ENCODE results near the gene PREB.

DNA sequence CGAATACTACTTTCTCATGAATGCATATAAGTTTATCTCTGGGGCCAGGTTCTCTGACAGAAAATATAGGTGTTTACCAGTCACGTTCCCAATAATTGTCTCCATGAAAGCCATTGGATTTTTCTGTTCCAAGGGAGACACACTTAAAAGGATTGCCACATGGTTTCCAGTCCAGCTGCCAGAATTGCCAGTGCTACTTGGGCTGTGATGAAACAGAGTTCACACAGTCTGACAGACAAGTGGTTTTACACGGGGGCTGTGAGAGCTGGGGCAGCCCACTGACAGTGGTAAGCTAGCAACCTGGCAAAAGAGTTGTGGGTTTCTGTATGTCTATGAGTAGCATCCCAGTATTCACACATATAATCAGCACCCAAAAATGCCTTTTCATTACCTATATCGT is 49.7 kb upstream of the PREB start:
- TF ChIP-seq, protein P1, sequence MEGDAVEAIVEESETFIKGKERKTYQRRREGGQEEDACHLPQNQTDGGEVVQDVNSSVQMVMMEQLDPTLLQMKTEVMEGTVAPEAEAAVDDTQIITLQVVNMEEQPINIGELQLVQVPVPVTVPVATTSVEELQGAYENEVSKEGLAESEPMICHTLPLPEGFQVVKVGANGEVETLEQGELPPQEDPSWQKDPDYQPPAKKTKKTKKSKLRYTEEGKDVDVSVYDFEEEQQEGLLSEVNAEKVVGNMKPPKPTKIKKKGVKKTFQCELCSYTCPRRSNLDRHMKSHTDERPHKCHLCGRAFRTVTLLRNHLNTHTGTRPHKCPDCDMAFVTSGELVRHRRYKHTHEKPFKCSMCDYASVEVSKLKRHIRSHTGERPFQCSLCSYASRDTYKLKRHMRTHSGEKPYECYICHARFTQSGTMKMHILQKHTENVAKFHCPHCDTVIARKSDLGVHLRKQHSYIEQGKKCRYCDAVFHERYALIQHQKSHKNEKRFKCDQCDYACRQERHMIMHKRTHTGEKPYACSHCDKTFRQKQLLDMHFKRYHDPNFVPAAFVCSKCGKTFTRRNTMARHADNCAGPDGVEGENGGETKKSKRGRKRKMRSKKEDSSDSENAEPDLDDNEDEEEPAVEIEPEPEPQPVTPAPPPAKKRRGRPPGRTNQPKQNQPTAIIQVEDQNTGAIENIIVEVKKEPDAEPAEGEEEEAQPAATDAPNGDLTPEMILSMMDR (IDR thresholded peaks at IDR 0.05), result no peak
- no peak for TF ChIP-seq POLR2A (IDR thresholded peaks at IDR 0.05)
